WTC11 (cell line): ENCODE results near the gene MGMT. TPM values are rescaled to one million over a fixed set of nuclear protein-coding genes. Genes with fewer than 3 reads are reported as not detected.

ENCODE experiments used
- ATAC-seq: fragments of 200-7000 bp; cut with Tn5 transposase; 2 replicates; pipeline ENCODE4 v1.10.0; 2021; ENCODE audit warnings: mild to moderate bottlenecking, moderate library complexity
- CTCF ChIA-PET: fragments of 300-600 bp; sonication (Branson Sonifier 250); formaldehyde crosslinking; loops from one replicate; lab custom pipeline; 2021; ENCODE audit warnings: antibody characterized with exemption; lab: Charles Lee
- POLR2A ChIA-PET: fragments of 350-600 bp; sonication (Branson Sonifier 250); formaldehyde crosslinking; loops from one replicate; lab custom pipeline; 2021; ENCODE audit warnings: antibody characterized with exemption; lab: Charles Lee
- DNase-seq: peaks from one replicate; pipeline ENCODE4 v3.0.0; 2021; ENCODE audit warnings: low spot score
- H3K27ac Mint-ChIP-seq: 2 replicates; pipeline ENCODE4 v1.8.0; 2021; ENCODE audit warnings: mixed read lengths
- H3K27me3 Mint-ChIP-seq: 2 replicates; pipeline ENCODE4 v1.8.0; 2021; ENCODE audit warnings: low read depth, mild to moderate bottlenecking, moderate library complexity, mixed read lengths
- H3K36me3 Mint-ChIP-seq: 2 replicates; pipeline ENCODE4 v1.8.0; 2021; ENCODE audit warnings: mixed read lengths
- H3K4me1 Mint-ChIP-seq: 2 replicates; pipeline ENCODE4 v1.8.0; 2022; ENCODE audit warnings: mixed read lengths
- H3K4me3 Mint-ChIP-seq: 2 replicates; pipeline ENCODE4 v1.8.0; 2021; ENCODE audit warnings: mild to moderate bottlenecking, moderate library complexity, mixed read lengths
- H3K9me3 Mint-ChIP-seq: 2 replicates; pipeline ENCODE4 v1.8.0; 2021; ENCODE audit warnings: mixed read lengths
- ATF2 ChIP-seq: sonication (generic); formaldehyde crosslinking; IDR thresholded peaks from 2 replicates; pipeline ENCODE4 v1.8.1; 2022; ENCODE audit warnings: low read depth, missing genetic modification reagents, borderline replicate concordance
- EMX1 ChIP-seq: fragments of 250-450 bp; sonication (Bioruptor Pico); IDR thresholded peaks from 2 replicates; pipeline ENCODE4 v1.8.0; 2021; ENCODE audit warnings: mild to moderate bottlenecking
- ESRRA ChIP-seq: sonication (generic); formaldehyde crosslinking; IDR thresholded peaks from 2 replicates; pipeline ENCODE4 v1.8.1; 2022; ENCODE audit warnings: mild to moderate bottlenecking, missing genetic modification reagents, borderline replicate concordance
- HMGXB4 ChIP-seq: sonication (generic); formaldehyde crosslinking; IDR thresholded peaks from 2 replicates; pipeline ENCODE4 v1.8.1; 2023; ENCODE audit warnings: mild to moderate bottlenecking, moderate library complexity, missing genetic modification reagents
- IRF1 ChIP-seq: sonication (generic); formaldehyde crosslinking; IDR thresholded peaks from 2 replicates; pipeline ENCODE4 v1.8.0; 2023; ENCODE audit warnings: missing genetic modification reagents
- IRF2 ChIP-seq: sonication (generic); formaldehyde crosslinking; IDR thresholded peaks from 2 replicates; pipeline ENCODE4 v1.8.0; 2022; ENCODE audit warnings: low read depth, missing genetic modification reagents, borderline replicate concordance
- MXD4 ChIP-seq: fragments of 250-450 bp; sonication (Bioruptor Pico); IDR thresholded peaks from 2 replicates; pipeline ENCODE4 v1.8.0; 2021; ENCODE audit warnings: mild to moderate bottlenecking, moderate library complexity, borderline replicate concordance
- NFYB ChIP-seq: sonication (generic); formaldehyde crosslinking; conservative IDR thresholded peaks from 2 replicates; pipeline ENCODE4 v1.8.0; 2022; ENCODE audit warnings: low read depth, missing genetic modification reagents
- PRRX2 ChIP-seq: fragments of 250-450 bp; sonication (Bioruptor Pico); IDR thresholded peaks from 2 replicates; pipeline ENCODE4 v1.8.0; 2021; ENCODE audit warnings: mild to moderate bottlenecking
- SOX15 ChIP-seq: fragments of 250-450 bp; sonication (Bioruptor Pico); IDR thresholded peaks from 2 replicates; pipeline ENCODE4 v1.9.0; 2021; ENCODE audit warnings: mild to moderate bottlenecking
- ZNF396 ChIP-seq: fragments of 250-450 bp; sonication (Bioruptor Pico); IDR thresholded peaks from 2 replicates; pipeline ENCODE4 v1.8.0; 2021; ENCODE audit warnings: mild to moderate bottlenecking, moderate library complexity, borderline replicate concordance
- ZNF512 ChIP-seq: sonication (generic); formaldehyde crosslinking; IDR thresholded peaks from 2 replicates; pipeline ENCODE4 v1.8.1; 2022; ENCODE audit warnings: missing genetic modification reagents, borderline replicate concordance
- total RNA-seq: library from RNA; stranded (reverse); gene quantifications from 3 replicates; pipeline ENCODE4 v1.2.3, GENCODE V29; 2021
- TF ChIP-seq, protein P1 (sequence below): fragments of 250-450 bp; sonication (Bioruptor Pico); conservative IDR thresholded peaks from 2 replicates; pipeline ENCODE4 v1.9.0; 2021; ENCODE audit warnings: mild to moderate bottlenecking

MGMT gene
- total RNA-seq, 1 experiment from 2014 or later: 11.8 TPM

- TF ChIP-seq ATF2 (CRISPR knock-in tag): no peak
Observed at GRCh38 chr10:129730993-129731325, 263.9 kb downstream of the MGMT start (continued).

DNA sequence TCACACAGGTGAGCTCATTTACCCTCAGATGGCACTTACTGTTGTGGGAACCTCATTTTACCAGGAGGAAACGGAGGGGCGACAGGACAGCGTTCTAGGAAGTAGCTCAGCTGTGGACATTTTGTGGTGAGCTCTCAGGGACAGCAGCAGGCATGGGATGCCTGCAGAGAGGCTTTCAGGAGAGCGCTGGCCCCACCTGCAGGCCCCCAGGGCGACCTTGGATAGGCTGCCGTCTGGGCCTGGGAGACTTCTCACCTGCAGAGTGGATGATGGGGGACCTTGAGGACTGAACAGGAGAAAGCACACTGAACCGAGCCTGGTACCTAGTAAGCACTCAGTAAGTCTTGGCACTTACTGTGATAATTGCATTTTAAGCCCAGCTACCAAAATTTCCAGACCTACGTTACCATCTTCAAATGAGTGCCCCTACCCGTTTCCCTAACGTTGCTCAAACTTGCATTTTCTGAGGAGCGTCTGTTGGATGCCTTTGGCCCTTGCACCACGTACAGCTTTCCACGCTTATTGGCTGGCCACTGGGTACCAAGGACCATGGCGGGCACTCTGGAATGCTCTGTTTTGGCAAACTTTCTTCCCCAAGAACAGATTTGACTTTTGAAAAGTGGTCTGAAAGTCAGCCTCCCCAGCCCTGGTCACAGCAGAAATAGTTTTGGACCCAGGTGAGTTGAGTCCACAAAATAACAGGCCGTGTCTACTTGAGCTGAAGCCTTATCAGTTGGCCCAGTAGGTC is 273.7 kb downstream of the MGMT start:
- Mint-ChIP-seq H3K27me3 (no peaks in the 10 kb centered on the region; the same call in 1 of the 2 replicates), H3K4me3 (no peak overlapping the region), H3K4me1 (0 out of 2 replicates have a peak, but pooled peaks cover 2% of the 10 kb centered on the region), H3K9me3 (peaks cover 21% of the 10 kb centered on the region), H3K36me3 (peaks cover 18% of the 10 kb centered on the region), H3K27ac (no peak overlapping the region)
- ChIA-PET POLR2A (no interaction called here), CTCF (interaction anchor here (1.0 kb wide), 1 partner anchor 82 kb away, joined by 6 read pairs; no protein-coding TSS in a partner anchor)
- TF ChIP-seq MXD4 (CRISPR knock-in tag) (no peak), ZNF396 (CRISPR knock-in tag) (no peak), NFYB (CRISPR knock-in tag) (no peak), HMGXB4 (CRISPR knock-in tag) (no peak), ZNF512 (no peak), ESRRA (CRISPR knock-in tag) (no peak)
- ATAC-seq: peak; percentile 30; the same call in 1 of the 2 replicates
- peak; percentile 28 for DNase-seq

GRCh38 chr10:129741280-129741977 is 274.4 kb downstream of the MGMT start:
- H3K4me1 Mint-ChIP-seq: 0 out of 2 replicates have a peak, but pooled peaks cover 2% of the 10 kb centered on the region
- peaks cover 21% of the 10 kb centered on the region for H3K9me3 Mint-ChIP-seq
- H3K4me3 Mint-ChIP-seq: no peak overlapping the region
- ChIA-PET POLR2A (no interaction called here), CTCF (no interaction called here)
- no peak overlapping the region for H3K27ac Mint-ChIP-seq
- no peak for ATAC-seq
- no peaks in the 10 kb centered on the region; the same call in 1 of the 2 replicates for H3K27me3 Mint-ChIP-seq
- TF ChIP-seq IRF1: no peak
- TF ChIP-seq, protein P1, sequence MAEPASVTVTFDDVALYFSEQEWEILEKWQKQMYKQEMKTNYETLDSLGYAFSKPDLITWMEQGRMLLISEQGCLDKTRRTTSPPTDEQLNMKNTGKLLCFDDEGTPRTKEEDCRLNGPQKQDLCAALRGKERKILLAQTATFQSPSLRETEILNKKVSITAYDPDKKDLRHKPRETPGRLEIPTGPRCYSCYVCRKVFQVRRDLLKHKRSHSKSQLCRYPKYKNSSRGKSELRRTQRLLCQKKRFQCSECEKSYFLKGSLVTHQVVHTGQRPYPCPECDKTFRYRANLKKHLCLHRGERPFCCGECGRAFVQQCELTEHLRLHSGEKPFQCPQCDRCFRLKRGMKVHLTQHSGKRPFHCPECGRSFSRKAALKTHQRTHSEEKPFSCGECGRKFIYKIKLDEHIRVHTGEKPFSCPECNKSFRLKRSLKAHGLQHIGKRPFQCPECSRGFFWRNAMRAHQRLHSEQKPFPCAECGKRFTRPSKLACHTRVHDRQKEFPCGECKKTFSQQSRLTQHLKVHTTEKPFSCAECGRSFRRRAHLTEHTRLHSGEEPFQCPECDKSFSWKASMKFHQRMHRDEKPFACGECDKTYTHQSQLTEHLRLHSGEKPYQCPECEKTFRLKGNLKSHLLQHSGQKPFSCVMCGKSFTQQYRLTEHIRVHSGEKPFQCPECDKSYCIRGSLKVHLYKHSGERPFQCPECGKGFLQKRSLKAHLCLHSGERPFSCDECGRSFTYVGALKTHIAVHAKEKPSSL: no peak
- no peak for TF ChIP-seq PRRX2
- TF ChIP-seq ESRRA (CRISPR knock-in tag): no peak
- TF ChIP-seq SOX15 (CRISPR knock-in tag): no peak
- no peak for TF ChIP-seq IRF2 (CRISPR knock-in tag)
- no peak for TF ChIP-seq EMX1 (CRISPR knock-in tag)
- peak; percentile 8 for DNase-seq
- H3K36me3 Mint-ChIP-seq: peaks cover 18% of the 10 kb centered on the region
